Osteoblast (primary cell): ENCODE results near the gene GGA1. TPM values are rescaled to one million over a fixed set of nuclear protein-coding genes. Genes with fewer than 3 reads are reported as not detected.

Experiments used
- DNase-seq: peaks from one replicate; pipeline ENCODE4 v3.0.0; 2011; ENCODE audit warnings: low spot score, mixed read lengths; ENCODE audit not compliant: insufficient read length; ENCODE audit errors: missing footprints
- H2AFZ ChIP-seq: 2 replicates; pipeline ENCODE4 v1.6.0; 2011; ENCODE audit warnings: mild to moderate bottlenecking, low read length
- H3K27ac ChIP-seq: 2 replicates; pipeline ENCODE4 v1.5.1; 2011; ENCODE audit warnings: mild to moderate bottlenecking, low read depth, low read length, moderate library complexity
- H3K27me3 ChIP-seq: 2 replicates; pipeline ENCODE4 v1.6.0; 2012; ENCODE audit warnings: mild to moderate bottlenecking, control low read depth, inconsistent platforms, low read length, moderate library complexity; ENCODE audit not compliant: insufficient read depth
- H3K36me3 ChIP-seq: 2 replicates; pipeline ENCODE4 v1.5.1; 2011; ENCODE audit warnings: mild to moderate bottlenecking, low read length, control low read depth, moderate library complexity; ENCODE audit not compliant: insufficient read depth
- H3K4me1 ChIP-seq: 2 replicates; pipeline ENCODE4 v1.5.1; 2011; ENCODE audit warnings: mild to moderate bottlenecking, low read length, control low read depth, moderate library complexity; ENCODE audit not compliant: insufficient read depth
- H3K4me2 ChIP-seq: 2 replicates; pipeline ENCODE4 v1.6.0; 2011; ENCODE audit warnings: mild to moderate bottlenecking, low read length; ENCODE audit not compliant: insufficient read depth
- H3K4me3 ChIP-seq: fragments of 200-600 bp; sonication (generic); 3 replicates; pipeline ENCODE4 v1.5.1; 2012; ENCODE audit warnings: mild to moderate bottlenecking, low read length, inconsistent platforms; ENCODE audit not compliant: insufficient read depth
- H3K79me2 ChIP-seq: 2 replicates; pipeline ENCODE4 v1.6.0; 2012; ENCODE audit warnings: mild to moderate bottlenecking, low read length, control low read depth, inconsistent platforms; ENCODE audit not compliant: insufficient read depth
- H3K9me3 ChIP-seq: 2 replicates; pipeline ENCODE4 v1.5.1; 2011; ENCODE audit warnings: low read depth, low read length, control low read depth
- H4K20me1 ChIP-seq: 2 replicates; pipeline ENCODE4 v1.6.0; 2012; ENCODE audit warnings: mild to moderate bottlenecking, low read length, control low read depth; ENCODE audit not compliant: insufficient read depth
- CTCF ChIP-seq: IDR thresholded peaks from 2 replicates; pipeline ENCODE4 v1.5.1; 2011; ENCODE audit warnings: mild to moderate bottlenecking, low read depth, low read length, moderate library complexity; ENCODE audit errors: extremely low read depth
- total RNA-seq: library from RNA; depleted of rRNA; stranded (reverse); fragments of >200 nt; gene quantifications from 2 replicates; pipeline ENCODE4 v1.2.3, GENCODE V29; 2012

Gene GGA1
- total RNA-seq, 1 donor: 36.2 TPM

- H3K4me3 ChIP-seq: no peak overlapping the region
- peak; percentile 89 for DNase-seq
- TF ChIP-seq CTCF: no peak
- no peaks in the 10 kb centered on the region for H3K9me3 ChIP-seq
- H3K4me1 ChIP-seq: peaks cover 10% of the 10 kb centered on the region
- H3K36me3 ChIP-seq: peaks cover 33% of the 10 kb centered on the region
- no peak overlapping the region for H3K4me2 ChIP-seq
- H4K20me1 ChIP-seq: peaks cover 2% of the 10 kb centered on the region
- no peaks in the 10 kb centered on the region for H3K79me2 ChIP-seq
- no peaks in the 10 kb centered on the region for H3K27me3 ChIP-seq
- H2AFZ ChIP-seq: no peak overlapping the region
- no peak overlapping the region for H3K27ac ChIP-seq
Measured at GRCh38 chr22:37628830-37629229, 20.2 kb downstream of the GGA1 start.

- peaks cover 20% of the 10 kb centered on the region for H3K4me1 ChIP-seq
- DNase-seq: peak; percentile 72
- no peak overlapping the region for H3K4me2 ChIP-seq
- no peak for TF ChIP-seq CTCF
- no peak overlapping the region for H2AFZ ChIP-seq
- H3K36me3 ChIP-seq: peaks cover 25% of the 10 kb centered on the region
- H3K4me3 ChIP-seq: no peak overlapping the region
- H3K27ac ChIP-seq: no peak overlapping the region
- H3K27me3 ChIP-seq: no peaks in the 10 kb centered on the region
- H3K9me3 ChIP-seq: no peaks in the 10 kb centered on the region
- no peaks in the 10 kb centered on the region for H4K20me1 ChIP-seq
- no peaks in the 10 kb centered on the region for H3K79me2 ChIP-seq
Measured at GRCh38 chr22:37629928-37630327, 21.3 kb downstream of the GGA1 start.

- no peak overlapping the region for H3K27ac ChIP-seq
- no peaks in the 10 kb centered on the region for H3K79me2 ChIP-seq
- H3K27me3 ChIP-seq: no peaks in the 10 kb centered on the region
- peaks cover 17% of the 10 kb centered on the region for H3K36me3 ChIP-seq
- no peak overlapping the region for H2AFZ ChIP-seq
- TF ChIP-seq CTCF: no peak
- DNase-seq: peak; percentile 74
- no peaks in the 10 kb centered on the region for H3K9me3 ChIP-seq
- no peak overlapping the region for H3K4me2 ChIP-seq
- H3K4me3 ChIP-seq: no peak overlapping the region
- H4K20me1 ChIP-seq: no peaks in the 10 kb centered on the region
- peaks cover 20% of the 10 kb centered on the region for H3K4me1 ChIP-seq
Measured at GRCh38 chr22:37630839-37631435, 22.3 kb downstream of the GGA1 start.

- H2AFZ ChIP-seq: no peak overlapping the region
- TF ChIP-seq CTCF: no peak
Measured at GRCh38 chr22:37631448-37632173, 23.0 kb downstream of the GGA1 start.

More at GRCh38 chr22:37631448-37632173, 23.0 kb downstream of the GGA1 start:
- Histone ChIP-seq H3K27ac (no peak overlapping the region), H3K4me1 (peaks cover 22% of the 10 kb centered on the region), H3K4me3 (no peak overlapping the region), H3K27me3 (no peaks in the 10 kb centered on the region), H3K36me3 (peaks cover 16% of the 10 kb centered on the region), H4K20me1 (no peaks in the 10 kb centered on the region), H3K79me2 (no peaks in the 10 kb centered on the region), H3K4me2 (no peak overlapping the region), H3K9me3 (no peaks in the 10 kb centered on the region)
- peak; percentile 83 for DNase-seq
